SK-N-SH (cell line): ENCODE results near the gene SYAP1. TPM values are rescaled to one million over a fixed set of nuclear protein-coding genes. Genes with fewer than 3 reads are reported as not detected.

Source experiments
- CTCF ChIA-PET: fragments of 300-600, 350-600 bp; formaldehyde crosslinking; extraction: SDS; loops from one replicate; lab custom pipeline; 2021; lab: Yijun Ruan, JAX
- POLR2A ChIA-PET: fragments of 350-600 bp; sonication (Branson Sonifier 250); formaldehyde crosslinking; extraction: SDS; loops from one replicate; lab custom pipeline; 2020; ENCODE audit warnings: antibody characterized with exemption, inconsistent platforms; lab: Yijun Ruan, JAX
- DNase-seq: peaks from one replicate; pipeline ENCODE4 v3.0.0; 2012
- H2AFZ ChIP-seq: fragments of 200-600 bp; sonication (generic); 2 replicates; pipeline ENCODE4 v1.8.1; 2016; ENCODE audit warnings: antibody characterized with exemption, mild to moderate bottlenecking, low read depth
- H3F3A ChIP-seq: fragments of 200-600 bp; sonication (generic); replicated peaks from 2 replicates; pipeline ENCODE3; 2016; ENCODE audit warnings: antibody characterized with exemption, mild to moderate bottlenecking; ENCODE audit not compliant: insufficient read depth
- H3K27ac ChIP-seq, 2 experiments: fragments of 200-500 bp in 1 of 2; fragments of 200-600 bp in 1 of 2; sonication (Bioruptor generic) in 1 of 2; sonication (generic), shearing (Covaris generic) in 1 of 2; 2 replicates each; pipeline versions ENCODE4 v1.5.1 to v1.6.1; 2014 to 2016; ENCODE audit warnings: low read depth in 2 of 2, inconsistent platforms in 1 of 2, low read length in 1 of 2, mild to moderate bottlenecking in 1 of 2, mixed read lengths in 1 of 2
- H3K27me3 ChIP-seq: fragments of 200-600 bp; sonication (generic), shearing (Covaris generic); 2 replicates; pipeline ENCODE4 v1.6.1; 2016; ENCODE audit warnings: mixed run types; ENCODE audit not compliant: insufficient read depth
- H3K36me3 ChIP-seq, 2 experiments: fragments of 200-500 bp in 1 of 2; fragments of 200-600 bp in 1 of 2; sonication (Bioruptor generic) in 1 of 2; sonication (generic) in 1 of 2; replicated peaks in 1 of 2; 2 replicates each; pipeline versions ENCODE3 to v1.5.1; 2014 to 2016; ENCODE audit warnings: low read length in 1 of 2, mild to moderate bottlenecking in 1 of 2; ENCODE audit not compliant: insufficient read depth in 2 of 2, control insufficient read depth in 1 of 2
- H3K4me1 ChIP-seq, 2 experiments: fragments of 200-500 bp in 1 of 2; fragments of 200-600 bp in 1 of 2; sonication (Bioruptor generic) in 1 of 2; sonication (generic), shearing (Covaris generic) in 1 of 2; 2 replicates each; pipeline versions ENCODE4 v1.5.1 to v1.6.1; 2014 to 2016; ENCODE audit warnings: low read depth in 1 of 2, low read length in 1 of 2, mixed run types in 1 of 2; ENCODE audit not compliant: insufficient read depth in 2 of 2, control insufficient read depth in 1 of 2
- H3K4me2 ChIP-seq: fragments of 200-600 bp; sonication (generic), shearing (Covaris generic); 2 replicates; pipeline ENCODE4 v1.6.1; 2017; ENCODE audit warnings: mixed run types
- H3K4me3 ChIP-seq, 2 experiments: fragments of 200-500 bp in 1 of 2; fragments of 200-600 bp in 1 of 2; sonication (Bioruptor generic) in 1 of 2; sonication (generic), shearing (Covaris generic) in 1 of 2; 2 replicates each; pipeline versions ENCODE4 v1.5.1 to v1.8.1; 2014 to 2016; ENCODE audit warnings: low read depth in 2 of 2, inconsistent platforms in 1 of 2, low read length in 1 of 2, mild to moderate bottlenecking in 1 of 2, mixed read lengths in 1 of 2, moderate library complexity in 1 of 2
- H3K79me2 ChIP-seq: fragments of 200-600 bp; sonication (generic); 2 replicates; pipeline ENCODE4 v1.8.1; 2017; ENCODE audit warnings: mild to moderate bottlenecking; ENCODE audit not compliant: insufficient read depth
- H3K9ac ChIP-seq: fragments of 200-600 bp; sonication (generic); 2 replicates; pipeline ENCODE4 v1.6.1; 2017; ENCODE audit warnings: mixed run types
- H3K9me2 ChIP-seq: fragments of 200-600 bp; sonication (generic); 2 replicates; pipeline ENCODE4 v1.6.1; 2017; ENCODE audit warnings: mixed run types
- H3K9me3 ChIP-seq: fragments of 200-600 bp; sonication (generic); 2 replicates; pipeline ENCODE4 v1.6.1; 2017; ENCODE audit warnings: mixed run types, mild to moderate bottlenecking, moderate library complexity
- H4K20me1 ChIP-seq: fragments of 200-600 bp; sonication (generic); 2 replicates; pipeline ENCODE4 v1.6.1; 2017; ENCODE audit warnings: mild to moderate bottlenecking, mixed run types; ENCODE audit not compliant: insufficient read depth
- EP300 ChIP-seq, 2 experiments: IDR thresholded peaks; 2 replicates each; pipeline versions ENCODE4 v1.4.0 to v1.6.1; 2012; ENCODE audit warnings: borderline replicate concordance in 1 of 2, low read depth in 1 of 2, low read length in 1 of 2
- EZH2phosphoT487 ChIP-seq: fragments of 200-600 bp; sonication (generic); IDR thresholded peaks from 2 replicates; pipeline ENCODE4 v1.6.1; 2017; ENCODE audit warnings: low read depth, mixed run types, mild to moderate bottlenecking, antibody characterized with exemption, moderate library complexity, borderline replicate concordance
- GATA2 ChIP-seq: sonication (generic); formaldehyde crosslinking; IDR thresholded peaks from 2 replicates; pipeline ENCODE4 v1.5.0; 2020; ENCODE audit warnings: mild to moderate bottlenecking, missing genetic modification reagents
- MAX ChIP-seq: IDR thresholded peaks from 2 replicates; pipeline ENCODE4 v1.4.0; 2012; ENCODE audit warnings: low read depth
- MEF2A ChIP-seq: IDR thresholded peaks from 2 replicates; pipeline ENCODE4 v1.4.0; 2012; ENCODE audit warnings: low read depth, borderline replicate concordance
- MXI1 ChIP-seq: IDR thresholded peaks from 2 replicates; pipeline ENCODE4 v1.6.1; 2012; ENCODE audit warnings: mild to moderate bottlenecking, low read depth, low read length, improper control_type of control experiment
- NFIC ChIP-seq: IDR thresholded peaks from 2 replicates; pipeline ENCODE4 v1.4.0; 2012; ENCODE audit warnings: borderline replicate concordance
- NRF1 ChIP-seq: IDR thresholded peaks from 2 replicates; pipeline ENCODE4 v1.6.1; 2012; ENCODE audit warnings: low read depth, mild to moderate bottlenecking, low read length
- PBX3 ChIP-seq: IDR thresholded peaks from 2 replicates; pipeline ENCODE4; 2012
- RXRA ChIP-seq: IDR thresholded peaks from 2 replicates; pipeline ENCODE4 v1.4.0; 2012; ENCODE audit warnings: low read depth, mild to moderate bottlenecking, borderline replicate concordance
- SMC3 ChIP-seq: IDR thresholded peaks from 2 replicates; pipeline ENCODE4 v1.6.1; 2012; ENCODE audit warnings: low read depth, low read length, improper control_type of control experiment
- USF2 ChIP-seq: fragments of 150-350 bp; IDR thresholded peaks from 2 replicates; pipeline ENCODE4 v1.6.1; 2017; ENCODE audit warnings: antibody characterized with exemption, low read length, low read depth, borderline replicate concordance
- YY1 ChIP-seq: IDR thresholded peaks from 2 replicates; pipeline ENCODE4 v1.4.0; 2012; ENCODE audit warnings: low read depth, mild to moderate bottlenecking
- ZBTB33 ChIP-seq: IDR thresholded peaks from 2 replicates; pipeline ENCODE4 v1.4.0; 2012; ENCODE audit warnings: low read depth, borderline replicate concordance
- WGBS: methylation state at CpG from one replicate; pipeline ENCODE4 v1.1.6; 2017; ENCODE audit warnings: low lambda C conversion rate; 5-methylcytosine and 5-hydroxymethylcytosine counted together
- polyA plus RNA-seq, 3 experiments: library from polyadenylated mRNA; depleted of rRNA; stranded (reverse); fragments of >200 nt; gene quantifications; 2 replicates each; pipeline ENCODE4 v1.2.3, GENCODE V29; 2012

Gene SYAP1
- polyA plus RNA-seq, 1 of the 3 experiments (the other 2 are of a cell fraction), result 11.9 TPM

- H3F3A ChIP-seq, result no peaks in the 10 kb centered on the region
- H2AFZ ChIP-seq, result no peak overlapping the region
- no peaks in the 10 kb centered on the region for H3K27me3 ChIP-seq
- no peaks in the 10 kb centered on the region for H3K4me1 ChIP-seq
- TF ChIP-seq YY1 (no peak), ZBTB33 (no peak), NRF1 (no peak), MXI1 (no peak), EP300 (IDR thresholded peaks at IDR 0.05; ENCODE audit: borderline replicate concordance in 1 of 2, low read depth in 1 of 2, low read length in 1 of 2) (no peak), GATA2 (CRISPR knock-in tag) (no peak), MEF2A (no peak), PBX3 (no peak), RXRA (no peak), SMC3 (no peak)
- POLR2A ChIA-PET, result no interaction called here
- H3K9me2 ChIP-seq, result no peaks in the 10 kb centered on the region
- no peak overlapping the region for H3K9ac ChIP-seq
- no peak overlapping the region for H3K4me3 ChIP-seq
- no peak for DNase-seq
- H4K20me1 ChIP-seq, result peaks cover 25% of the 10 kb centered on the region
- CTCF ChIA-PET, result no interaction called here
- H3K27ac ChIP-seq, result no peak overlapping the region
- no peak overlapping the region for H3K4me2 ChIP-seq
- H3K9me3 ChIP-seq, result no peaks in the 10 kb centered on the region
- peaks cover 10 to 30% of the 10 kb centered on the region in 2 experiments for H3K36me3 ChIP-seq
- H3K79me2 ChIP-seq, result peaks cover 97% of the 10 kb centered on the region
These were observed 8.2 kb downstream of the SYAP1 start for GRCh38 chrX:16727637-16728036.

GRCh38 chrX:16730450-16730849 is 11.0 kb downstream of the SYAP1 start:
- 100% methylated on average over 1 of the region's 1 CpG for WGBS
- Histone ChIP-seq H3K9ac (no peak overlapping the region), H3K4me3 (no peak overlapping the region), H3F3A (no peaks in the 10 kb centered on the region), H3K27ac (no peak overlapping the region), H3K79me2 (peaks cover 84% of the 10 kb centered on the region), H3K27me3 (no peaks in the 10 kb centered on the region), H3K4me1 (no peaks in the 10 kb centered on the region), H3K4me2 (no peak overlapping the region), H3K9me3 (no peaks in the 10 kb centered on the region), H4K20me1 (peaks cover 5% of the 10 kb centered on the region), H3K9me2 (no peaks in the 10 kb centered on the region), H3K36me3 (peaks cover 0 to 38% of the 10 kb centered on the region in 2 experiments), H2AFZ (no peak overlapping the region)
- TF ChIP-seq USF2 (no peak), NFIC (no peak), SMC3 (no peak), MAX (no peak), EZH2phosphoT487 (no peak)
- POLR2A ChIA-PET, result interaction anchor here (0.9 kb wide), 1 partner anchor 11 kb away, joined by 4 read pairs; the partner anchor contains the start of gene SYAP1
- CTCF ChIA-PET, result interaction anchor here (1.0 kb wide), 1 partner anchor 11 kb away, joined by 4 read pairs; the partner anchor contains the start of gene SYAP1
- no peak for DNase-seq
